HG02884 (cell line): ENCODE results near the gene JAKMIP1.

Experiments used
- ATAC-seq: cut with Tn5 transposase; IDR thresholded peaks from one replicate; pipeline ENCODE4 v1.9.1; 2021; ENCODE audit warnings: mild to moderate bottlenecking, moderate library complexity; ENCODE audit not compliant: unreplicated experiment

The JAKMIP1 gene

GRCh38 chr4:6105311-6105911 lies 94.9 kb downstream of the JAKMIP1 start:
- ATAC-seq: no peak

GRCh38 chr4:6104541-6105130 lies 95.7 kb downstream of the JAKMIP1 start:
- ATAC-seq: no peak

DNA sequence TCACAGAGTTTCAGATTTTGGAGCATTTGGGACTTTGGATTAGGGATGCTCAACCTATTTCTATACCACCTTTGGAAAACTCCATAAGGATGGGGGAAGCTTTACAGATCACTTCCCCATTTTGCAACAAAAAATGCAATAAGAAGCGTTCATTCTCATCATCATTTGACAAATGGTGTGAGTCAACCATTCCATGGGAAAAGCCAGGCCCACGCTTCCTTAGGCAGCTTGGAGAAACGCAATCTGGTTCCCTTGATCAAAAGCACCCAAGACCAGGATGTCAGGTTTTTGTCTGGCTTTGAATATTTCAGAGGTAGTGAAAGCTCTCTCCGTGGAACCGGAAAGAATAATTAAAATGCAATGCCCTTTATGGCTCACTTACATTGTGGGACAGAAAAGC lies 102.8 kb downstream of the JAKMIP1 start:
- ATAC-seq: no peak

GRCh38 chr4:6095897-6096296 lies 104.5 kb downstream of the JAKMIP1 start:
- ATAC-seq: no peak

DNA sequence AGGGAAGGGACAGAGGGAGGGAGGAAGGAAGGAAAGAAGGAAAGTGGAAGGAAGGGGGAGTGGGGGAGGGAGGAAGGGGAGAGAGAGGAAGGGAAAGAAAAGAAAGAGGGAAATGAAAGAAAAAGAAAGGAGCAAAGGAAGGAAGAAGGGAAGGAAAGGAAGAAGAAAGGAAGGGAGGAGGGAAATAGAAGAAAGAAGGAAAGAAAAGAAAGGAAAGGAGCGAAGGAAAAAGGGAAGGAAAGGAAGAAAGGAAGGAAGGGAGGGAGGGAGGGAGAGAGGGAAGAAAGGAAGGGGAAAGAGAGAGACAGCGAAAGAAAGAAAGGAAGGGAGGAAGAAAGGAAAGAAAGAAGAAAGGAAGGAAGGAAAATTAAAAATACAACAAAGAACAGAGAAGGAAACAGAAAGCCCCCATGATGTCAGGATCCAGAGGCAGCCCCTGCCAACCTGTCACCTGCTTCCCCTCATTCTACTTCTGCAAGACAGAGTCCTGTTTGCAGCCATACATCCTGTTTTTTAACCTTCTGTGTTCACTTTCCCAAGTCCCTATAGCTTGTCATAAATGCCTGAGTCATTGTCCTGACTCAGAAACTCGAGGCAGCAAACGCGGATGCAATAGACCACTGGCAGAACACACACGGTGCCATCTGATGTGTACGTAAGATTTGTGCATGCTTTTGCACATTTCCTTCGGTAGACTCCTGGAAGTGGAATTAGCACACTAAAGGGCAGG lies 105.2 kb downstream of the JAKMIP1 start:
- ATAC-seq: no peak

DNA sequence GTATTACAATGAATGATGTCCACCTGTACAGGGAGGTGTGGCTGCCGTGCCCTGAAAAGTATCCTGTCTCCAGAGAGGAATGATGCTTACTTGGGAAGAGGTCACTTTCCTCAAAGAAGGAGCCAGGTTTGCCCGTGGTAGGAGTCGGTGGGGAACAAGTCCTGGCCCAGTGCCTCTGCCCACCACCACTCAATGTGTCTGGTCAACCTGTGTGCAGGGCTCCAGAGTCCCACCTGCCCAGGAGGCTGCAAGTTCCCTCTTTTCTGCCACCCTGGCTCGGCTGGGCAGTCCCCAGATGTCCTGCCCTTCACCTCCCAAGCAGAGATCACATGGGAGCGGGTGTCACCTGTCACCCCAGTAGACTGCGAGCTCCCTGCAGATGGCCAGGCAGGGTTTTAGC lies 106.7 kb downstream of the JAKMIP1 start:
- ATAC-seq: no peak

- ATAC-seq: no peak
Observed at GRCh38 chr4:6092971-6093370, 107.4 kb downstream of the JAKMIP1 start.

DNA sequence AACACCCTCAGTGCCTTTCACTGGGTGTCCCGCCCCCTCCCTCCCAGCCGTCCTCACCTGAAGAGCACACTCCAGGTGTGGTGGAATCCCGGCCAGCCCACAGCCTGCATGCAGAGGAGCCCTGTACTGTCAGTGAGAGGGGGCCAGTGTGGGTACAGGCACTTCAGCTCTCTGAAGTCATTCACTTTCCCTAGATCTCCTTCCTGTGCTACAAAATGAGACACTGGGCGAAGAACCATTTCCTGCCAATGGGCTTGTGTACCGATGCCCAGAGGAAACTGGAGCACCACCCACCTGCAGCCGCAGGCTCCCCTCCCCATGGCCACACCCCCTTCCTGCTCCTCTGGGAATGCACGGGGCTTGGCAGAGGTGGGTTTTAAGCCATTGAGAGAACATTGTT lies 108.2 kb downstream of the JAKMIP1 start:
- ATAC-seq: no peak

- no peak for ATAC-seq
Observed at GRCh38 chr4:6090931-6091330, 109.4 kb downstream of the JAKMIP1 start.

DNA sequence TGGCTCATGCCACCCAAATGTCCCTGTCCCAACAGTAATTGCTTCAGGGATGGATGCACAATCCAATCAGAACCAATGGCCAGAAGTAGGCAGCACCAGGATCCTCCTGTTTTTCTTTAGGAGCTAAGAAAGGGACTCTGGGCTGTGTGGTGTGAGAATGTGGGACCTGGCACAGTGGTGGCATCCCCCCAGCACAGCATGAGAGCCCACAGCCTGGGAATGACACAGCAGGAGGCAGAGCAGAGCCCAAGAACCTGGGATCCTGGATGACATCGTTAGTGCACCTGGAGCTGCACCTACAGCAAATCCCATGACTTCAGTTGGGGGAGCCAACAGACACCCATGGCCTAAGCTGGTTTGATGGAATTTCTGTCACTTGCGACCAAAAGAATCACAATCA lies 111.4 kb downstream of the JAKMIP1 start:
- ATAC-seq: no peak

DNA sequence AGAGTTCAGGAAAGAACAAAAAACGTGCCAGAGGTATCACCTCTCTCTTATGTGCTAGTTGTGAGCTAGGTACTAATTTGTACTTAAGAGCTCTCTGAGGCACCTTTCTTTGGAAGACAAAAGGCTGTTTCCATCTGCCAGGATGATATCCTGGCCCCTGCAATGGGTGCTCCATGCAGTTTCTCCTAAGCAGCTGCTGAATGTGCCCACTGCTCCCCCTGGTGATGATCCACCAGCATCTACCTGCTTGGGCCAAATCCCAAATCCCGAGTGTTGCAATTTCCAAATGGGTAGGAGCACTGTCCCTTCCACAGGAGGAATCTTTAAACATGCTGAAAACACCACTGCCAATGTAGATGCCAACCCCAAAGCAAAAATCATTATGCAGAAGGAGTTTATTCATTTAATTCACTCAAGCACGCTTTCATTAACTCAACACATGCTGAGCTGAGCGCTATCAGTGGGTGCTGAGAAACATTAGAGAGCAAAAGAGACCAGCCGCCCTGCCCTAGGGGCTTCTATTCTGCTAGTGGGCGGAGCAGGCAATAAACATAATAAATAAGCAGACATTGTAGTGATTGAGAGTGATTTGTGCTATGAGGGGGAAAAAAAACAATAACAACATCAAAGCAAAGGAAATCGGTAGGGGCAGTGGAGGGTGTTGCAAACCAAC lies 112.5 kb downstream of the JAKMIP1 start:
- no peak for ATAC-seq

DNA sequence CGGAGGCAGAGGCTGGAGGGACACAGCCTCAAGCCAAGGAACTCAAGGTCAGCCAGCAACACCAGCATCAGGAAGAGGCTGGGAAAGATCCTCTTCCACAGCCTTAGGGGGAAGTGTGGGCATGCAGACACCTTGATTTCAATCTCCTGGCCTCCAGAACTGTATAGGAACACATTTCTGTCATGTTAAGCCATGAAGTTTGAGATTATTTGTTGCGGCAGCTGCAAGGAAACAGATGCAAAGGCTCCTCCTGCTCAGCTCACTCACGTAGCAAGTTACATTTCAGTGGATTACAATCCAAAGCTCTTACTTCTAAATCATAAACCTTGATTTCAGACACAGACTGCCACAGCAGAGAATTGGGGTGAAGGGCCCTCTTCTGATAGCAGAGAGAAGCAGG lies 113.5 kb downstream of the JAKMIP1 start:
- no peak for ATAC-seq

GRCh38 chr4:6085691-6086628 lies 114.4 kb downstream of the JAKMIP1 start:
- ATAC-seq: no peak

GRCh38 chr4:6085028-6085690 lies 115.2 kb downstream of the JAKMIP1 start:
- no peak for ATAC-seq

- no peak for ATAC-seq
Observed at GRCh38 chr4:6079965-6080364, 120.4 kb downstream of the JAKMIP1 start.

GRCh38 chr4:6078560-6078959 lies 121.8 kb downstream of the JAKMIP1 start:
- no peak for ATAC-seq

GRCh38 chr4:6076391-6076790 lies 124.0 kb downstream of the JAKMIP1 start:
- no peak for ATAC-seq

DNA sequence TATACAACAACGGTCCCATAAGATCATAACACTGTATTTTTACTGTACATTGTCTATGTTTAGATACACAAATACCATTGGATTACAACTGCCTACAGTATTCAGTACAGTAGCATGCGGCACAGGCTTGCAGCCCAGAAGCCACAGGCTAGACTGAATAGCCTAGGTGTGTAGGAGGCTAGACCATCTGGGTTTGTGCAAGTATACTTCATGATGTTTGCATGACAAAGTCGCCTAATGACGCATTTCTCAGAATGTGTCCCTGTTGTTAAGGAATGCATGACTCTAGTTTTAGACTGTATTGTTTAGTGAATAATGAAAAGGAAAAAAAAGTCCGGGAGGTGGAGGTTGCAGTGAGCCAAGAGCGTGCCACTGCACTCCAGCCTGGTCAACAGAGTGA lies 125.6 kb downstream of the JAKMIP1 start:
- ATAC-seq: no peak

GRCh38 chr4:6071959-6072720 lies 128.2 kb downstream of the JAKMIP1 start:
- no peak for ATAC-seq
